Measurements from ENCODE around the gene RAMP1. TPM values are rescaled to one million over a fixed set of nuclear protein-coding genes. Genes with fewer than 3 reads are reported as not detected.
A peak's percentile ranks its signal among the peaks of the same experiment; 100 is the strongest.

The RAMP1 gene
- total and polyA plus RNA-seq, 9 of the 15 experiments (the other 6 are each of a cell fraction or from before 2014, with no cell fraction given), result 0.72 to 0.77 TPM; not detected in 7

DNA sequence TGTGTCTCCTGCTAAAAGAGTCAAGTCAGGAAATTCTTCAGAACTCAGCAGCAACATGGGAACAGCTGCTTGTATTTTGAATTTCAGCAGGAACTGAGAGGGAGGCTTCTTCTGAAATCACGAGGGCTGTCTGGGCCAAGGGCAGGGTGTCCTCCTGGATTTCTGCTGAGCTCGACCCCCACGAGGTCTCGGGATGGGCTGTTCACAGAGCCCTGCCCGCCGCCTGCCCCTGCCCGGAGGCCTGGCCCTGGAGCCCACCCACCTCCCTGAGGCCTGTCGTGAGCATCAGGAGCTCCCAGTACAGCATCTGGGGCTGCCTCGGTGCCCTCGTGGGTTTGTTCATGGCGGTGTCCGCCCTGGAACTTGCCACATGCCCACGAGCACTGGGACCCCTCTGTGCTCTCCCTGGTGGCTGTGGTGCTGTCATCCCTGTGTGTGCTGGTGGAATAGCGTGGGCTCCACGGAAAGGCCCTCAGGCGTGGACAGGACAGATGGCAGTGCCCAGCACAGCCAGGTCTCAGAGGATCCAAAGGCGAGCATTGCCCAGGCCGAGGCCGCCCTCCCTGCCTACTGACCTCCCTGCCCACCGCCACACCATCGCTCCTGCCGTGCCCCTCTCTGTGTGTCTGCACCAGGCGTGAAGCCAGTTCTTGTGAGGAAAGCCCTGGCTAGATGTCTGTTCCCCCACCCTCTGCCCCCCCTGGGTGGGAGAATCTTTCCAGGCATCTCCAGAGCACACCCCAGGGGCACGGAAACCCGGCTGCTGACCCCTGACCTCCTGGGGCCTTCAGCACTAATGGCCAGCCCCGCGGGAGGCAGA, 25.9 kb downstream of the RAMP1 start:
- no peak overlapping the region; a peak in 1 of 4 replicates for H3K9ac ChIP-seq (ENCODE audit: insufficient read depth in 1 of 2, low read depth in 2 of 2, low read length in 2 of 2)
- no peak for FAIRE-seq
- no peaks in the 10 kb centered on the region for H3K36me3 ChIP-seq (ENCODE audit: control insufficient read depth, insufficient read depth, low read length)
- WGBS (ENCODE audit: insufficient coverage, low coverage, missing lambda C conversion rate), result 17% methylated on average over 14 of the region's 27 CpGs
- H3K4me3 ChIP-seq, result no peak overlapping the region
- H2AFZ ChIP-seq (ENCODE audit: low read depth, low read length), result no peak overlapping the region
- no peak for ATAC-seq
- no peaks in the 10 kb centered on the region for H3K9me1 ChIP-seq (ENCODE audit: control insufficient read depth, insufficient read depth, low read length)
- intact Hi-C loops (cut with micrococcal nuclease), result no loop called here
- no peak overlapping the region for H3K27ac ChIP-seq (ENCODE audit: extremely low read depth, low read depth, low read length)
- no TSS peak for BruUV-seq (replicated peaks)
- no peak overlapping the region for H3K4me2 ChIP-seq (ENCODE audit: insufficient read depth, low read length)
- no peaks in the 10 kb centered on the region for H4K20me1 ChIP-seq (replicated peaks; ENCODE audit: control insufficient read depth, insufficient read depth, low read length)
- no peak for DNase-seq (ENCODE audit: extremely low read depth in 1 of 4, low spot score in 3 of 4)
- H3K9me3 ChIP-seq (replicated peaks; ENCODE audit: control insufficient read depth, insufficient read depth, low read depth, low read length), result no peaks in the 10 kb centered on the region
- CTCF ChIA-PET (ENCODE audit: low intra/inter-chr PET ratio), result no interaction called here
- TF ChIP-seq FOS (IDR thresholded peaks at IDR 0.05; ENCODE audit: extremely low read depth, insufficient read length), result no peak
- no peak for TF ChIP-seq GTF2A2 (tag; IDR thresholded peaks at IDR 0.05)
- peak; percentile 6; the same call in 1 of the 2 replicates for TF ChIP-seq C11orf30 (IDR thresholded peaks at IDR 0.05; ENCODE audit: low read depth)
- TF ChIP-seq ESRRB (CRISPR knock-in tag; IDR thresholded peaks at IDR 0.05; ENCODE audit: borderline replicate concordance), result no peak
- no peaks in the 10 kb centered on the region; a peak in 1 of 5 replicates for H3K4me1 ChIP-seq (replicated peaks in 1 of 2; ENCODE audit: control insufficient read depth in 2 of 2, insufficient read depth in 2 of 2, low read length in 2 of 2)
- H3K27me3 ChIP-seq (ENCODE audit: control insufficient read depth in 2 of 2, insufficient read depth in 2 of 2, low read length in 2 of 2), result peaks cover 0 to 16% of the 10 kb centered on the region in 2 experiments; a peak in 2 of 5 replicates
- POLR2A ChIA-PET, result no interaction called here
- in situ Hi-C loops (cut with MboI), result no loop called here
- H3K79me2 ChIP-seq (ENCODE audit: control insufficient read depth, insufficient read depth, low read length), result no peaks in the 10 kb centered on the region
